Upper lobe of left lung (tissue), 6 donors: ENCODE measurements around the gene NFAT5. TPM values are rescaled to one million over a fixed set of nuclear protein-coding genes. Genes with fewer than 3 reads are reported as not detected.

Experiments
- ATAC-seq, 2 donors: fragments of 200-7000 bp; cut with Tn5 transposase; one replicate each; pipeline ENCODE4 v1.9.1; 2022; ENCODE audit warnings: mild to moderate bottlenecking in 2 of 2, moderate library complexity in 2 of 2; ENCODE audit not compliant: low FRiP score in 2 of 2
- DNase-seq, 2 donors: peaks; one replicate each; pipeline ENCODE4 v3.0.0-alpha.2; 2019 to 2020
- H3K27ac ChIP-seq, 4 donors: fragments of 200-600 bp; sonication (generic); one replicate each; pipeline ENCODE4 v1.5.1; 2016 to 2019
- H3K27me3 ChIP-seq, 4 donors: fragments of 200-600 bp; sonication (generic); one replicate each; pipeline ENCODE4 v1.5.1; 2017 to 2019
- H3K36me3 ChIP-seq, 4 donors: fragments of 200-600 bp; sonication (generic); one replicate each; pipeline ENCODE4 v1.5.1; 2016 to 2019
- H3K4me1 ChIP-seq, 4 donors: fragments of 200-600 bp; sonication (generic); one replicate each; pipeline ENCODE4 v1.5.1; 2018 to 2019
- H3K4me3 ChIP-seq, 4 donors: fragments of 200-600 bp; sonication (generic); one replicate each; pipeline ENCODE4 v1.5.1; 2017 to 2019; ENCODE audit warnings: mild to moderate bottlenecking in 2 of 4, moderate library complexity in 1 of 4
- H3K9me3 ChIP-seq, 4 donors: fragments of 200-600 bp; sonication (generic); one replicate each; pipeline ENCODE4 v1.5.1; 2018 to 2019
- EP300 ChIP-seq, 4 donors: sonication (generic); formaldehyde crosslinking; IDR thresholded peaks; one replicate each; pipeline ENCODE4 v1.5.1; 2017; ENCODE audit warnings: antibody characterized with exemption in 4 of 4, control low read depth in 2 of 4
- POLR2A ChIP-seq, 4 donors: fragments of 450-650 bp; IDR thresholded peaks; one replicate each; pipeline ENCODE4 v1.5.1; 2016 to 2017; ENCODE audit warnings: antibody characterized with exemption in 4 of 4, mild to moderate bottlenecking in 2 of 4
- POLR2AphosphoS5 ChIP-seq, 2 donors: sonication (generic); formaldehyde crosslinking; IDR thresholded peaks; one replicate each; pipeline ENCODE4 v1.5.1; 2017; ENCODE audit warnings: antibody characterized with exemption in 2 of 2
- WGBS, 2 donors: methylation state at CpG; one replicate each; pipeline ENCODE4 v1.1.5; 2017 to 2018; 5-methylcytosine and 5-hydroxymethylcytosine counted together
- total RNA-seq, 6 donors: library from RNA; depleted of rRNA in 4 of 6; stranded (reverse); fragments of >200 nt in 4 of 6; gene quantifications; one replicate each; pipeline versions ENCODE4 v1.1.0 to v1.2.1, GENCODE V29; 2016 to 2021
- TF ChIP-seq, protein P1 (sequence below), 6 experiments: fragments of 450-650 bp in 4 of 6; fragments of 200-600 bp in 2 of 6; sonication (generic) in 2 of 6; IDR thresholded peaks; one replicate each; pipeline ENCODE4 v1.5.1; 2016 to 2019; ENCODE audit warnings: antibody characterized with exemption in 6 of 6
- donor health status: DM: no; HTN: no; CAD: no; lungs with moderate emphysema.
- donor health status: DM: no; HTN: yes; CAD: no; lungs with severe emphysema.

Gene NFAT5
- total RNA-seq, 6 donors from 2014 or later, result 36.0 to 80.7 (median 50.4) TPM

DNA sequence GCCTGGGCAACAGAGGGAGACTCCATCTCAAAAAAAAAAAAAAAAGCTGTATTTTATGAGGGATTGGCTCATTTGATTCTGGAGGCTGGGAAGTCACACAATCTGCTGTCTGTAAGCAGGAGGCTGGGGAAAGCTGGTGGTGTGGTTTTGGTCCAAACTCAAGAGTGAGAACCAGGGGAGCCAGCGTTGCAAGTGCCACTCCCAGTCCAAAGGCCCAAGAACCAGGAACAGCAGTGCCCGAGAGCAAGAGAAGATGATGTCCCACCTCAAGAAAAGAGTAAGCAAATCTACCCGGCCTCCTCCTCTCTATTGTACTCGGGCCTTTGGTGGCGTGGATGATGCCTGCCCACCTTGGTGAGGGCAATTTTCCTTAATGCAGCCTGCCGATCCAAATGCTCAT lies 166.3 kb downstream of the NFAT5 start:
- TF ChIP-seq, protein P1, sequence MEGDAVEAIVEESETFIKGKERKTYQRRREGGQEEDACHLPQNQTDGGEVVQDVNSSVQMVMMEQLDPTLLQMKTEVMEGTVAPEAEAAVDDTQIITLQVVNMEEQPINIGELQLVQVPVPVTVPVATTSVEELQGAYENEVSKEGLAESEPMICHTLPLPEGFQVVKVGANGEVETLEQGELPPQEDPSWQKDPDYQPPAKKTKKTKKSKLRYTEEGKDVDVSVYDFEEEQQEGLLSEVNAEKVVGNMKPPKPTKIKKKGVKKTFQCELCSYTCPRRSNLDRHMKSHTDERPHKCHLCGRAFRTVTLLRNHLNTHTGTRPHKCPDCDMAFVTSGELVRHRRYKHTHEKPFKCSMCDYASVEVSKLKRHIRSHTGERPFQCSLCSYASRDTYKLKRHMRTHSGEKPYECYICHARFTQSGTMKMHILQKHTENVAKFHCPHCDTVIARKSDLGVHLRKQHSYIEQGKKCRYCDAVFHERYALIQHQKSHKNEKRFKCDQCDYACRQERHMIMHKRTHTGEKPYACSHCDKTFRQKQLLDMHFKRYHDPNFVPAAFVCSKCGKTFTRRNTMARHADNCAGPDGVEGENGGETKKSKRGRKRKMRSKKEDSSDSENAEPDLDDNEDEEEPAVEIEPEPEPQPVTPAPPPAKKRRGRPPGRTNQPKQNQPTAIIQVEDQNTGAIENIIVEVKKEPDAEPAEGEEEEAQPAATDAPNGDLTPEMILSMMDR (IDR thresholded peaks at IDR 0.05), result no peak
- no peak for TF ChIP-seq POLR2AphosphoS5 (IDR thresholded peaks at IDR 0.05)
- no peak for TF ChIP-seq EP300 (IDR thresholded peaks at IDR 0.05)
- no peak for TF ChIP-seq POLR2A (IDR thresholded peaks at IDR 0.05)
- Histone ChIP-seq H3K27ac (no peak overlapping the region), H3K36me3 (no peaks in the 10 kb centered on the region), H3K4me3 (no peak overlapping the region), H3K4me1 (peaks cover 10 to 16% (median 10%) of the 10 kb centered on the region in 4 donors), H3K9me3 (no peaks in the 10 kb centered on the region), H3K27me3 (no peaks in the 10 kb centered on the region)
- ATAC-seq (no peak), DNase-seq (no peak)
- 94 to 99% methylated on average over 6 of the region's 6 CpGs for WGBS, 2 donors

DNA sequence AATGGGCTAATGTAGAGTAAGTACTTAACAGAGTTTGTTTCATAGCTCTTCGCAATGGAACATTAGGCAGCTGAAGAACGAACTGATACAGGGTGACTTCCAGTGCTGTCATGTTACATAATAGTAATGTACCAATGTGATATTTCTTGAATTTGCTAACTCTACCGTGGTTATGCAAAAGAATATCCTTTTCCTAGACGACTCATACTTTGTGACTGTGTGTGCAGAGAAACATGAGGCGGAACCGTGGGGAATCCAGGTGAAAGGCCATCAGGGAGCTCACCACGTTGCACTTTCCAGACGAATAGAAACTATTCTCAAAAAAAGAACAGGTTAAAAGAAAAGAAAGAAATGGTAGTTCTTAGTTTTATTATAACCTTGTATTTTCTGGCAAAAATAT lies 175.8 kb downstream of the NFAT5 start:
- no peak for ATAC-seq

DNA sequence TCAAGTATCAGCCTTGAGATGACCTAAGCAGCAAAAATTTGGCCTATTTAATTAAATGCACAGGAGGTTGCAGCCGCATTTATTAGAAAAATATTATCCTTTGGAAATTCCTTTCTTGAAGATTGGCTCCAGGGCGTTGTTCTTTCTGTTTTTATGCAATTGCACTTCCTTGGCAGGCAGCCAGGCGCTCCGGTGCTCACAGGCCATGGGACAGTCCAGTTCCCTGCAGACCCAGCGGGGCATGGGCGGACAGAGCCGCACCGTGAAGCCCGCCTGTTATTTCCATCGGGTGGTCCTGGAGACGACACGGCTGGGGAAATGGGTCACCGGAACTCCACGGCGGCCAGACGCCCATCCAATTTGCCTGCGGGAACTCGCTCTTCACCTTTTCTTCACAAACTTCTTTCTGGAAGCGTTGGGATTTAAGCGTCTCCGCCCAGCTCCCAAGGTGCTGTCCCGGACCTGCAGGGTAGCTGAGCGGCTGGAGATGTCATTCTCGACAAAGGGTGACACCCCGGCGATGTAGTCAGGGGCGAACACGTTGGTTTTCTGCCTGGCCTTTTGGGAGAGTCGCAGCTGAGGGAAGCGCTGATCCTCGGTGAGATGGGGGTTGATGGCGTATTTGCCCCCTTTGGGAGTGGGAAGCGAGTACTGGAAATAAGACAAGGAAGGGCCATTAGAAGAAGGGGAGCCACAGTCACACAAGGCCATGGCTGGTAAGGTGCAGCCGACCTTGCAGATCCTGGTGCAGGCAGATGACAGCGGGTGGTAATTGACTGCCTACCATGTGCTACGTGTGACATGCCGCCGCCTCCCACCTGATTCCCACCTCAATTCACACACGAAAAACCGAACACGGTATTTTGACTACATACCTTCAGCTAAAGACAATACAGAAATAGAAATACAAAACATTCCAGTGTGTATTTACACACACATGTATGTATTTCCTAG lies 176.5 kb downstream of the NFAT5 start:
- WGBS, 2 donors, result 79 to 84% methylated on average over 40 to 41 of the region's 41 CpGs
- Histone ChIP-seq H3K9me3 (no peaks in the 10 kb centered on the region), H3K27me3 (no peaks in the 10 kb centered on the region), H3K36me3 (peaks cover 0 to 76% (median 59%) of the 10 kb centered on the region in 4 donors), H3K4me1 (peaks cover 5 to 16% (median 9%) of the 10 kb centered on the region in 4 donors), H3K27ac (peak overlapping the region in 1 of 4 donors; percentile 36), H3K4me3 (no peak overlapping the region)
- DNase-seq, result peak; percentile 75 to 80
- TF ChIP-seq POLR2A (IDR thresholded peaks at IDR 0.05), result no peak
- no peak for TF ChIP-seq POLR2AphosphoS5 (IDR thresholded peaks at IDR 0.05)
- no peak for TF ChIP-seq EP300 (IDR thresholded peaks at IDR 0.05)
- TF ChIP-seq, protein P1 (IDR thresholded peaks at IDR 0.05), result no peak
- no peak for ATAC-seq

More for the DNA sequence above, 175.8 kb downstream of the NFAT5 start:
- no peak overlapping the region for H3K4me3 ChIP-seq
- WGBS, 2 donors, result 62 to 67% methylated on average over 8 of the region's 8 CpGs
- H3K27ac ChIP-seq, result peak overlapping the region in 2 of 4 donors; percentile 36 to 42
- peaks cover 5 to 16% (median 9%) of the 10 kb centered on the region in 4 donors for H3K4me1 ChIP-seq
- H3K9me3 ChIP-seq, result no peaks in the 10 kb centered on the region
- TF ChIP-seq POLR2A (IDR thresholded peaks at IDR 0.05), result no peak
- TF ChIP-seq POLR2AphosphoS5 (IDR thresholded peaks at IDR 0.05), result no peak
- TF ChIP-seq, protein P1 (IDR thresholded peaks at IDR 0.05), result no peak
- TF ChIP-seq EP300 (IDR thresholded peaks at IDR 0.05), result no peak
- H3K36me3 ChIP-seq, result peaks cover 0 to 69% (median 54%) of the 10 kb centered on the region in 4 donors
- no peaks in the 10 kb centered on the region for H3K27me3 ChIP-seq
- DNase-seq, result no peak

DNA sequence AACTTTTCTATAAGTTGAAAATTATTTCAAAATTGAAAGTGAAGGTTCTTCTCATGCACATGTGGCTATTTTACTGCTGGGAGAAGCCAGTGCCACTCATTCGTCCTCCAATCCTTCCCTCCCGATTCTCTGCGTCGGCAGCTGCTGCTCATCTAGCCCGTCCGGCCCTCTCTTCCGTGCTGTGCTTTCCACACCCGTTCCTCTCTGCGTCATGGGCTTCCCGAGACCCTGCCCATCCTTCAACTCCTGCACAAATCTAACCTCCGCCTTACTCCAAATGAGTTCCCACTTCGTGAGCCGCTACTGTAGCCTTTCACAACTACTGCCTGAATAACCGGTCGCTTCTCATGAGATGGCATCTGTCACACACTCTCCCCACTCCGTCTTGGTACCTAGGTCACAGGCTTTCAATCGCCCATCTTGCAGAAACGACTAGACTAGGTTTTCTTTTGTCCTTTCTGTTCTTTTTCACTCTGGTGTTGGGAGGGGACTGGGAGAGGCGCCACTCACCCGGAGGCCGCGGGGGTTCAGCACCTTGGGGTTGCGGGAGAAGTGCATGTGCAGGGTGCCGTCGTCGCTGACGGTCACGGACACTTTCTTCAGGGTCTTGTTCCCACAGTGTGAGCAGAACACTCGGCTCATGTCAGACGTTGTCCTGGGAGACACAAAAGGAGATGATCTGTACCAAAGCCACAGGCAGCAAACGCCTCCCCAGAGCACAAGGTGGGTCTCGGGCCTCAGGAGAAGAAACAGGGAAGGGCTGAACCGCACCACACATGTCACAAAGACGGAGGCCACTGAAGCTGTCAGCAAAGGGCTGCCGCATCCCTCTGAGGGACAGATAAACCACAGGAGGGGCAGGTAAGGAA lies 178.8 kb downstream of the NFAT5 start:
- TF ChIP-seq POLR2A (IDR thresholded peaks at IDR 0.05) (no peak), POLR2AphosphoS5 (IDR thresholded peaks at IDR 0.05) (no peak), EP300 (IDR thresholded peaks at IDR 0.05) (no peak)
- TF ChIP-seq, protein P1 (IDR thresholded peaks at IDR 0.05), result no peak
- ATAC-seq (no peak), DNase-seq (peak in 1 of 2 donors; percentile 54)
- Histone ChIP-seq H3K4me1 (peaks cover 5 to 16% (median 9%) of the 10 kb centered on the region in 4 donors), H3K9me3 (no peaks in the 10 kb centered on the region), H3K36me3 (peaks cover 22 to 99% (median 81%) of the 10 kb centered on the region in 4 donors), H3K27me3 (no peaks in the 10 kb centered on the region), H3K27ac (no peak overlapping the region), H3K4me3 (no peak overlapping the region)
- WGBS, 2 donors, result 94 to 97% methylated on average over 35 of the region's 35 CpGs
